Stimulated activated CD4-positive, alpha-beta T cell treated with anti-CD3 and anti-CD28 coated beads, Interleukin-15, amount 100 ng/mL, for 1 hour (primary cell): ENCODE results near the gene NPAS3.

Source experiments
- DNase-seq, 2 donors: peaks; one replicate each; pipeline ENCODE4 v3.0.0-alpha.2; 2020; ENCODE audit warnings: low read depth in 1 of 2, low spot score in 1 of 2

Gene NPAS3

DNA sequence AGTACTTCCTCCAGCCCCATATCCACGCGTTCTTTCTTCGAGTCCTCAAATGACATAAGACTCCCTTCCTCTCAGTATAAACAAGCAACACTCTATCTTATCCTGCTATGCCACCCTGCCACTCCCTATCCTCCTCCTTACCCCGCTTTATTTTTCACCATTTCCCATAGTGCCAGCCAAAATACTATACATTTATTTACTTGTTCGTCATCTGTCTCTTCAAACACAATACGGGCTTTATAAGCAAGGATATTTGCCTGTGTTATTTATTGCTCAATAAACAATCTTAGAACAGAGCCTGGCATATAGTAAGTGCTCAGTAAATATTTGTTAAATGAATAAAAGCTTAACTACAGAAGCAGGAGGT, 567.3 kb downstream of the NPAS3 start:
- no peak for DNase-seq

DNA sequence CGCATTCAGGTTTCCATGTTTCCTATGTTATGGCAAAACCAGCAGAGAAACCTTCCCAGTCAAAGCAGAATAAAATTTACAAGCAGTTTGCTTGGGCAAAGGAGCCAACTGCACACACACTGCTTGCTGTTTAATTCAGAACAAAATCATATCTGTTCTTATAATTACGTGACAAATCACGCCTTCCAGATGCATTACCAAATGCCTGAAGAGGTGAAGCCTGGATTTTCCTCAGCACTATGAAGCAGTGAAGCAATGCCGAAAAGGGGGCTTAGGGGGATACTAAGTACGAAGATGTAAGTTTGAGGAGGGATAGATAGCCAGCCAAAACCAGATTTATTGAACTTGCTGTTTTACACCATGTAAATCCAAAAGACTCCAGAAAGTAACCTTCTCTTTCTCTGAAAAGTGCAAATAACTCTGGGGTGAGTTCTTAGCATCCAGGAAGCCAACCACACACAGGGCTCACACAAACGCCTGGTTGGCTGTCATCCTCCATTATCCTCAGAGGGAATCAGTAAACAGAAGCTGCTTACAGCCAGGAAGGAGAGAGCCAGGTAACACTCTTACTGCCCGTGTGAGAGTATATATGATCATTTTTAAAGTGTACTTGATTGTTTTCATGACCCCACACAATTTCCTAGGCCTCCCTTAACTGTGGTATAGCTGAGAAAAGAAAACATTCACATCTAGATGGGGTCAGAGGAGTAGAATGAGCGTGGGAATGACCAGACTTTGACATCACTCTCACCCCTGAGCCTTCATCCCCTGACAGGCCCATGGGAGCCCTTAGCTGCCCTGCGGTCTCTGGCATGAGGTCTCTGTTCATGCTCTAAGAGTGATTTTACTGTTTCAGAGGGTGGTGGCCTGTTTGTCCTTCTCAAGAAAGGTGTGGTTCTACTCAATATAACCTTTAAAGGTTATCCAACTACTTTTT, 569.7 kb downstream of the NPAS3 start:
- DNase-seq: no peak

DNA sequence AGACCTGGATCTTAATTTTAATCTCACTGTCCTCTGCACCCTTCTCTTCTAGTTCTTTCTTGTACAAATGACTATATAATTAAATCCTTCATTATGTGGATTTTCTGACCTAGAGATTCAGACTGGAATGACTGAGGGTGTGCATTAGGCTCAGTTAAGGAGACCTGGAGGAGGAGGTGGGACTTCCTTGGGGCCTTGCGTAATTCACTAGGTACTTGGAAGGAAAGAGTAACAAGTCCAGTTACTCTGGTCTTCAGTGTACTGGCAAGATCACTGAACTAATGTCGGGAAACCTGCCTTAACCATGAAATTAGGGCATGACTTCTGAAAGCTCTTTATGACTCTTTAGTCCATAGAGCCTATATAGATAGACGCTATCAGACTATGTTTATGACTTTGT, 570.8 kb downstream of the NPAS3 start:
- no peak for DNase-seq

DNA sequence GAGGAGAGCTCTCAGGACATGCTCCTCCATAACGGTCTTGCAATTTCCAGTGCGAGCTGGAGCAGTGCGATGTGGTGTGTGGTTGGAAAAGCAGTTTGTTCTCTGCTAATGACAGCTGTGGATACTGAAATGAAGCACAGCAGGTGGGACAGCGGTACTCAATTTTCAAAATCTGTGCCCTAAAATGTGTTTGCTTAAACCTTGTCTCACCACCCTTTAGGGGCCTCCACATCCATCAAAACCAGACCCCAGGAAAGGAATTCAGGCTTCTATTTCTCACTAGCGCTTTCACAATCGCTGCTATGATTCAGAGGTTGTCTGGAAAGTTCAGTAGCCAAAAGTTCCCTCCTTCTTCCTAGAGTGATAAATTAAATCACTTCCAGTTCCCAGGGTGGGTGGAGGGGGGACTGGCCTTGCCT, 571.4 kb downstream of the NPAS3 start:
- no peak for DNase-seq

DNA sequence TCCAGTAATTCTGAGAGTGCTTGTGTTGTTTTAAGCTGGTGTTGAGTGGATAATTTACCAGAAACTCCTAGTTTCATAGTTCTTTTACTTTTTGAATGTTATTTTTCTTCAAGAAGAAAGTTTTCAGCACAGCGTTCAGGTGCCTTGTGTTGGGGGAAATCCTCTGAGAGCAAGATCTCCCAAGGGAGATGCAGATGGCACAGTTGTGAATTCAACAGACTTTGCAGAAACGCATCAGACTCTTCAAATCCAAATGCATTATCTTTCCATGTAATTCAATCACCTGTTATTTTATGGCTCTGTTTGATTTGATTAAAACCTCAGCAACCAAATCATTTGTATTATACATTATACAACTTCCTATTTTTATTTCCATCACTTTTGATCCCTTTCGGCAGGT, 572.3 kb downstream of the NPAS3 start:
- DNase-seq: no peak

DNA sequence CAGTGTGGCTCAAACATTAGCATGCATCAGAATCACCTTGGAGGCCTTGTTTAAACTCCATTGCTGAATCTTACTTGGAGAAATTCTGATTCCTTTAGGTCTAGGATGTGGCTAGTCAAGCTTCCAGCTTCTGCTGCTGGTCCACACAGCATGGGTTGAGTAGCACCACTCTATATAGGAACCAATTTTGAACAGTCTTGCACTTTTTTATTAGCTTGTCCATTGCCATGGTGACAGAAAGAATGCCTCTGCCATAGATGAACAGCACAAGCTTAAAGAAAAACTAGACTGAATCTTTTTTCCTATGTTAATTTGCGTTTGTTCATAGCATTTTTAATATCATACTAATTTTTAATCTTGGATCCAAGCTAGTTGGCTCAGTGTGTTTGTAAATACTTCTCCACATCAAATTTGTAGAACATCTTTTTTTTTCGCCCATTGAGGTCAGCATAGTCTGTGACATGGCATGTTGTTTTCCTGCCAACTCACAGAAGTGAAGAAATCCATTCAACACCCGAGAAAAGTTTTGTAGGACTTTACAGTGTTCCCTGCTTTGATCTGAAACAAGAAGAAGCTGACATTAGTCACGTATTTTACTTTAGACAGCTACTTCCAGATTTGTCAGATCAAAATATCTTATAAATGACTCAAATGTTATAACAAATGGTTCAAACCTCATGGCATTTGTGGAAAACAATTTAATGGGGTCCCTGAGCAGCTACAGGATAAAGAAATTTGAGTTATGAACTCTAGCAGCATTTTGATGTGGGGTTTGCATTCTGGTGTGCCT, 573.4 kb downstream of the NPAS3 start:
- DNase-seq: no peak

DNA sequence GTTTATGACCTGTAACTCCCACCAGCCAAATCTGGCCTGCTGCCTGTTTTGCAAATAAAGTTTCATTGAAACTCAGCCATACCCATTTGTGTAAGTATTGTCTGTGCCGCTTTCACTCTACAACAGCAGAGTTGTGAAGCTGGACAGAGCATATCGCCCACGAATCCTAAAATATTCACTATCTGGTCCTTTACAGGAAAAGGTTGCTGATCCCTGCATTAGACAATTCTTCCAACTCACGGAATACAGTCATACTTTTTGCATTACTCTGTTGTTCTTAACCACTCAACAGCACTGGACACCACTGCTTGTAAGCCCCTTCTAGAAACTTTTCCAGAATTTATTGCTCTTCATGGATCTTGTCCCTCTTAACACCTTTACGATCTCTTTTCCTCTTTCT, 576.8 kb downstream of the NPAS3 start:
- no peak for DNase-seq

DNA sequence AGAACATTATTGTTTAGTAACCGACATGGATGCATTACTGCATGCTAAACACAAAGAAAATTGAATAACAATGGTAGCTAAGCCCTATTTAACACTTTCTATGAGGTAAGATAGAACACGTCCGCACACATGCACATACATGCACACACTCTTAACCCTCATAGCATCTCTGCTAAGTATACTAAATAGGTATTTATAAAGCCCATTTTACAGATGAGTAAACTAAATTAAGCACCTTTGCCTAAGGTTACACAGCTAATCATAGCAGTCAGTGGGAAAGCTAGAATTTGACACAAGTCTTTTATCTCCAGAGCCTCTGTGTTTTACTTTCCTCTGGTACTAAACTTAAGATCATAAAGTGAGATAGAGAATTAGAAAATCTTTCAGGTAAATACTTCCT, 577.2 kb downstream of the NPAS3 start:
- no peak for DNase-seq

DNA sequence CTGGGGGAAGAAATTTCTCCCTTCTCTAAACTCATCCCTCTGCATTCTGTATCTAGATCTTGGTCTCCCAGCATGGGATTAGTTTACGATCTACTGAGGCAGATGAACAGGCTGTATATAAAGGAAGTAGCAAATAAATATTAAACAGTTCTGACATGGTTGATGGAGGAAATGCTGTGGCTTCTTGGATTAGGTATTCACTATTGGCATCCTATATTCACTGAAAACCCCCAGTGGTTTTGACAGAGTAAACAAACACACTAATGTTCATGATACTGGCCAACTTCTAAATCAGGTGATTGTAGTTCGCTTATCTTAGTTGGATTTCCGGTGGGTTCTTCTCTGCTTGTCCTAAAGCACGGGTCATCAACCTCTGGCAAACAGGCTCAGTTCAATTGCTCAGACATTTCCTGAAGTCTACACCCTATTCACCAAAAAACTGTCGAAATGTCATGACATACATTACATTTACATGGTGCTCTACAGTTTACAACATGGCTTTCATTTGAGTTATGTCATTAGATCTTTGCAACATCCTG, 578.3 kb downstream of the NPAS3 start:
- DNase-seq: no peak

DNA sequence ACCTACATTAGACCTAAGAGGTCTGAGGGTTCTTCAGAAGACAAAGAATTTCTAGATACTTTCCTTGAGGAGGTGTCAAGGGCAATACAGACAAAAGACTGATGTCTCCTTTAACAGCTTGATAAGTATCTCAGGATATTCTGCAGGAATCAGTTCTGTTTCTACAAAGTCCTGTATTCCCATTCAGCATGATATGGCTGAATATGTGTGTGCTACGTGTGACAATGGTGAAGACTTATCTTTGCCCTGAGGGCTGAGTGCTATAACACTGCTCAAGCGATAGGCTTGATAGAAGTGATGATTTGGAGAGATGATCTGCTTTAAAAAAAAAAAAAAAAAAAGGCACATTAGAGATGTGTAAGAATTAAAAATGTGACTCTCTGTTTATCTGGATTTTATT, 582.5 kb downstream of the NPAS3 start:
- no peak for DNase-seq

DNA sequence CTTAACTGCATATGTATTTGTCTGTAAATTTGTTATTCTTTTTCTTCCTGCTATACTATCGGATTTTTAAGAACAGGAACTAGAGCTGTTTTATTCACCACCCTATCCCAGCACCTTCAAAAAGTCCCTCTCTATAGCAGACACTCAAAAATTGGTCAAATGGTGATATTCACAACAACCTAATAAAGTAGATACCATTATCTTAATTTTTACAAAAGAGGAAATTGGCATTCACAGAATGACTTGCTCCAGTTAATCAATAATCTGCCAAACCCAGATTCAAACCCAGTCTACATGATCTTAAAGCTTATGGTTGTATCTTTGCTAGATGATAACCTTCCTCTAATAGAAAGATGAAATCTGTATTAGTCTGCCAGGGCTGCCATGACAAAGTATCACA, 585.6 kb downstream of the NPAS3 start:
- DNase-seq: no peak

DNA sequence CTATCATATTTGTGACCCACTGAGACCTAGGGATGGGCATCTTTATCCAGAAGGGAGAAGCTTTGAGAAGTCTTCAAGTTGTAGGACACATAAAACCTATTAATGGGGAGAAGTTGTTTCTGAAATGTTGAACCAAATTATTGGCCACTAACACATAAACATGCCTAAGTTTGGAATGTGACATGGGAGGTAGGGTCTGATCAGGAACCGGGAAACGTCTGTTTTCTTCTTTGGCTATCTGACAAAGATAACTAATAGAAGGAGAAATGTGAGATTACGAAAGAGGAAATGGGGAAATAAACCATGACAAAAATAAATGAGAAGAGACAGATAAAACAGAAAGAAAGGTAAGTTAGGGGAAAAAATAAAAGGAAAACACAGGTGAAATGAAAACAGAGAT, 586.9 kb downstream of the NPAS3 start:
- DNase-seq: no peak

DNA sequence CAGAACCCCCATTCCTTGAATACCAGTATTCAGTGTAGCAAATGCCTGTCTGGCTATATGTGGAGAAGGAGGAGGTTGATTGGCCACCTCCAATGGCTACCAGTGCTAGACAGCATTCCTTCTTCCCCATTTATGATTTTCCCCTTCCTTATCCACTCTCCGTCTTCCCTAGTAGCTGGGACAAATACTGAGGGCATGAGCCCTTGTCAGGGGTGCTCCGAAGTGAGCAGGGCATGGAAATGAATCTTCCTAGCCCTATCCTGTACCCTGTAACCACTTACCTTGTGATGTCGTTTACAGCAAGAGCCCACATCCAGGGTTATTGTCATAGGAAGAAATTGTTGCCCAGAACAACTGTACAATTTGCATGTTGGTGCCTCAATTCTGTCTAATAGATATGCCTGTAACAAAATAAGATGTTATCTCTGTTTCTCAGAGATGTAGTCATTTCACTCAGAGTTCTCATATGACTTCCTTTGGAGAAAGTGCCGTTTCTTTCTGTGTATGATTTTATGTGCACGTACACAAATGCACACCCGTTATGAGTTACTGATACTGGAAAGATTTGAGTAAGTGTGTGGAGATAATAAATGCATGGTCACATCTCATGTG, 588.5 kb downstream of the NPAS3 start:
- DNase-seq: no peak

DNA sequence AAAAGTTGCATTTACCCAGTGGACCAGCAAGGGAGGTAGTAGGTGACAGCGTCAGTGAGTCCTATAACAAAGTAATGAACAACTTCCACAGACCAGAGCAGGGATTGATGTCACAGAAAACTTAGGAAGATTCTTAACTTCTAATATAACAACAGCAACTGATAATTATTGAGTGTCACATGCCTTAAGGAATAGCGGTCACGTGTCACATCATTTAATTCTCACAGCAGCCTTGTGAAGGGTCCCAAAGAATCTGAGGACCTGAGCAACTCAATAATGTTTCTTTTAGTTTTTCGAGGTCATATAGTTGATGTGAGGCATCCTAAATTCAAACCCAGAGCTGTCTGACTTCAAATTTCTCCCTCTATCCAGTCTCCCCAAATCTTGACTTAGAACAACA, 590.0 kb downstream of the NPAS3 start:
- no peak for DNase-seq

DNA sequence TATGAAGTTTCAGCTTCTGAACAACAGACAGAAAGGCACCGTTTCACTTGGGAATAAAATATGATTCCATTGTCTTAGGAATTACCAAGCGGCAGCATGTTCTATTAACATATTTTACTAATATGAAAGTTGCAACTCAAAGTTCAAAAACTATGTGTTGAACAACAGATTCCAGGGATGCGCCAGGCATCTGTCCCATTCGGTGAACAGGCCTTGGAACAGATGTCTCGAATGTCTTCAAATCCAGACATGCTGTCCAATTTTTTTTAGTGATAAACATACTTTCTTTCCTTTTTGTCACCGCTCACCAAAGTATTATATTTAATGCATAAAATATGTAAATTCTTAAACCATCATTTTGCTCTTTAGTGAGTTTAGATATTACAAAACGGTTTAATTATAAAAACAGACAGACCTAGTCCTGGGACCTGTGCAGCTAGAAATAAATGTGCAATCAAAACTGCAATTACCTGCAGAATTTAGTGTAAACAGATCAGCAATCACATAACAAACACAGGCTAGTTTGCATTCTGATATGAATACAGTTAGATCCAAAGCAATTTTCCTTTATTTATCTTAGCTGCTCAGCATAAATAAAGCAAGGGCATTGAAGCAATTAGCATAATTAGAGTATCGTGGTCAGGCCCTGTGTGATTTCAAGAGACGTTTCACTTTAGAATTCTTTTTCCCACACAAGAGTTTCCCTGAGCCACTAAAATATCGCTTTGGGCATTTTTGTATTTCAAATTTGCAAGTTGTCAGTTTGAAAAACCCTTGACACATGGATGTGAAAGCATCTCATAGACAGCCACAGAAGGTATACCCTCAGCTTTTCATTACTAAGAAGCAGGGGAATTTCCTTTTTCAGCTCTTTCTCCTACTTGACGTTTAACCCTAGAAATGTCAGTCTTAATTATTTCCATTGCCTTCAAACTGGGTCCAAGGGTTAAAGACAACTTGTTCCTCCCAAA, 591.4 kb downstream of the NPAS3 start:
- DNase-seq: no peak

DNA sequence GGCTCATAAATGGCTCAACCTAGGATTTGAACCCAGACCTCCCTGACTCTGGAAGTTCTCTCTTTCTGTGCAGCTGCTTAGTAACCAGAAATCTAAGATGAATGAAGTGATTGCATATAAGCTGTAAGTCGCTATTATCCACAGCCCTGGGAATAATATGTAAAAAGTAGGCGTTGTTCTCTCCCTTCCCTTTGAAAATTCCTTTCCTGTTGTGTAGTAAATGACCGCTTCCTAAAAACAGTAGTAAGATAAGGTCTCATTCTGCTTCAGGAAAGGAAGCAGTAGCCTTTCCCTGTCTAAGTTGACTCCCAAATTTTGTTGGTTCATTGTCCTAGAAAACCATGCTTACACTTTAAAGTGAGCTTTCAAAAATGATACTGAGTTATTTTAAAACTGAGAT, 593.9 kb downstream of the NPAS3 start:
- no peak for DNase-seq

DNA sequence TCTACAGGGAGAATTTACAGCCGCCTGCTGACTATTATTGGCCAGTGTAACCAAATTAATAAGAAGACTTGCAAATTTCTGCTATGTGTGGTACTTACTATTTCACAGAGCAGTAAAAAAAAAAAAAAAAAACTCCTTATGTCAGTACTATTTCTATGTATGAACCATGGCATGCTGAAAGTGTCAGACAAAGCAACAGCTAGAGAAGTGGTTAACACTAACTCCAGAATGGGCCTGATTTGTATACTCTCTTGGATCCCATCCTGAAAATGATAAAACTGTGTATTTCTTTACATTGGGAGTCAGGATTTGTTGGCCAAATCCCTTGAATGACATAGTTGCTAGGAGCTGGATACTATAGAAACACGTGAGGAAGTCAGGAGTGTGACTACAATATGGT, 595.4 kb downstream of the NPAS3 start:
- DNase-seq: no peak

DNA sequence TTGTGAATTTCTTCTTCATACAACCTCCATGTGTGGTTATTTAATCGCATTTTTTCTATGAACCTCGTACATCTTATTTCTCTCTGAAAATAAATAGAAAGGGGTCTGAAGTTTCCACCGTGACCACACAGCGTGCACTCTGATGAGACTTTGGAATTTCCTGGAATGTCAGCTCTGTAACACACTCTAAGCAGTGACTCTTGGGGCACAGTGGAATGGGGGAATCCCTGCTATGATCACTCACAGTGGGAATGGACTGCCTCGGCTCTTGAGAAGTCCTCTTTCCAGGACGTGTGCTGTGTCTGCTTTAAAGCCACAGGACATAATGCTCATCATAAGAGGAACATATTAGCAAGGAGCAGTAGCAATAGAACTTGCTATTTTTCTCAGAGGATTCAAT, 596.0 kb downstream of the NPAS3 start:
- DNase-seq: no peak

DNA sequence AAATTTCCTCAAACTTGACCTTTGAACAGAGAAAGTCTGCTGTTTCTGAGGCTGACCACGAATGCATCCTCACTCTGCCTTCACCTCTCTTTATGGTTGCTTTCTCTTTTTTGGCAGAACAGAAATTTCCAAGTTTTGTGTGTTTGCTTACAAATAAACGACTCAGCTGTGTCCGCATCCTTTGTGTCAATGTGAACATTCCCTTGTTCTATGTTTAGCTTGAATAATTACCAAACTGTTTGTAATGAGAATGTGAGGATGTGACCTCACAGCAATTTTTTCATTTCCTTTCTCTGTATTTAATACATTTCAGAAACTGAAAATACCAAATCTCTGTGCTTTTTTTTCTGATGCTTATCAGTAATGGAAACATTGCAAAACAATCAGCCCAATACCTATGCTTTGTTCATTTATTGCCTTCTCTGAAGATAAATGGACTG, 601.3 kb downstream of the NPAS3 start:
- DNase-seq: no peak

DNA sequence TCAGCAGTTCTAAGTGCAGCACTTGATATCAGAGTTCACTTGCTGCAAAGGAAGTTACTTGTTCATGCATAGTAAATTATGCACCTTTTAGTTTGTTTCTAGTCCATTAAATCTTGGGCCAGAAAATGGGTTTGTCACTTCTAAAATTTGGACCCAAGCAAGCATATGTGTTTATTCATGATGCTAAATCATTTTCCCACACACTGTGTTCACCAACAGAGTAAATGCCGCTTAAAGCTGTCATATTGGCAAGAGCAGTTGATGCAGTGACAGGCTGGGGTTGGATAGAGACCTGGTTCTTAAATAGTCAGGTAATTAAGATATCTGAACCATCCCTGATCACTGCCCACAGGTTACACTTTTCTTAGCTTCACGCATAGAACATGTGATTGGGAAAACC, 602.5 kb downstream of the NPAS3 start:
- DNase-seq: no peak
